GM12874 (cell line): Measurements from ENCODE around the gene TMEM258.
A peak's percentile ranks its signal among the peaks of the same experiment; 100 is the strongest.

Experiments
- CTCF ChIP-seq: IDR thresholded peaks from 2 replicates; pipeline ENCODE4 v1.5.1; 2011; ENCODE audit warnings: low read depth, mild to moderate bottlenecking, control low read depth, low read length, moderate library complexity; ENCODE audit not compliant: insufficient read depth

The TMEM258 gene

DNA sequence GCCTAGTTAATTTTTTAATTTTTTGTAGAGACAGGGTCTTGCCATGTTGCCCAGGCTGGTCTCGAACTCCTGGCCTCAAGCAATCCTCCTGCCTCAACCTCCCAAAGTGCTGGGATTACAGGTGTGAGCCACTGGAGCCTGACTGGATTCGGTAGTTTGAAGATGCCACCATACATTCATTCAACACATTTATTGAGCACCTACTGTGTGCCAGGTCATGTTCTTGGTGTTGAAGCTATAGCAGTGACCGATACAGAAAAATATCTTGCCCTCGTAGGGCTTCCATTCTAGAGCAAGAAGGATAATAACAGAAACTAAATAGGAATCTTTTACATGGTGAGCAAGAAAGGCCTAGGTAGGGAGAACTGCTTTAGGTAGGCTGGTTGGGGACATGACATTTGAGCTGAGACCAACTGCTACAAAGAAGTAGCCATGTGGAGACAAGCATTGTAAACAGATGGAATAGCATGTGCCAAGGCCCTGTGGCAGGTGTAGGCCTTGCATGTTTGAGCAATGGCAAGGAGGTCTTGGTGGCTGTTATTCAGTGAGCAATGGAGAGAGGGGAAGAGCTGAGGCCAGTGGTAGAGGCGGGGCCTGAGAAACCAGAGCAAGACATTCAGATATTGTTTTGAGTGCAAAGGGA lies 41.6 kb downstream of the TMEM258 start:
- no peak for TF ChIP-seq CTCF

DNA sequence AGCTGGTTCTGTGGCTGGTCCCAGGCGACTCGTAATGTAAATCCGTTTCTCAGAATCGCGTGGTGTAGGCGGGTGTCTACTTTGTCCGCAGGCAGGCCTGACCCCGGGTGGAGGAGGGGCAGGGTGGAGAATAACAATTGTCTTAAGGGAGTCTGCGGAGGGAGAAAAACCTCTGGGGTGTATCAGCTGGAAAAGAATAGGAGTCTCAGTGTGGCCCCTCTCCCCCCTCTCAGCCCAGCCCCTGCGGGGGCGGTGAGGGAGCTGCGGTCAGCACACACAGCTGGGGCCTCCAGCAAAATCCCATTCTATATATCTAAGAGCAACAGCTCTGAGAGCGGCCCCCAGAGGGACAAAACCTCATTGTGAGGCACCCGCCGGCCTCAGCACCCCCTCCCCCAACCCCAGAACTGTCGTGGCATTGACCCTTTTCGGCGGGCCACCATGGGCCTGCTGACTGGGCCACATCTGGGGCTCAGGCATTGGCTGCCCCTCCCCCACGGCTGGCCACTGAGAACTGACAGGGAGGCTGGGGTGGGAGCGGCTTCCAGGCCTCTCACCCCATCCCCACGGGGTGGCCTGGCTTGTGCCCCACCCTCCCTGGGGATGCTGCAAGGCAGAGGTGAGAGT lies 42.7 kb downstream of the TMEM258 start:
- no peak for TF ChIP-seq CTCF

DNA sequence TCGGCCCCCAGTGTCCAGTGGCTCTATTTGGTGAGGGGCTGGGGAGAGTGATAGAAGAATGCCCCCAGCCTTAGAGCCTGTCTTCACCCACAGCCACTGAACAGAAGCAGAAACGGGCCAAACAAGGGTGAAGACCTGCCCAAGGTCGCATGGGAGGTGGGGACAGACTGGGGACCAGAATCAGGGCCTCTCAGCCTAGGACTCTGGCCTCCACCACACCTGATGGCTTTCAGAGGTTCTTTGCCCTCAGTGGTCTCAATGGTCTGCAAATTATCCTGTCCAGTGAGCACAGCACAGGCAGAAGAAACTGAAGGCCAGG lies 44.5 kb downstream of the TMEM258 start:
- no peak for TF ChIP-seq CTCF

- peak; percentile 99 for TF ChIP-seq CTCF
Observed at GRCh38 chr11:61747192-61747966, 45.0 kb downstream of the TMEM258 start.

- no peak for TF ChIP-seq CTCF
Observed at GRCh38 chr11:61746442-61747191, 45.8 kb downstream of the TMEM258 start.

DNA sequence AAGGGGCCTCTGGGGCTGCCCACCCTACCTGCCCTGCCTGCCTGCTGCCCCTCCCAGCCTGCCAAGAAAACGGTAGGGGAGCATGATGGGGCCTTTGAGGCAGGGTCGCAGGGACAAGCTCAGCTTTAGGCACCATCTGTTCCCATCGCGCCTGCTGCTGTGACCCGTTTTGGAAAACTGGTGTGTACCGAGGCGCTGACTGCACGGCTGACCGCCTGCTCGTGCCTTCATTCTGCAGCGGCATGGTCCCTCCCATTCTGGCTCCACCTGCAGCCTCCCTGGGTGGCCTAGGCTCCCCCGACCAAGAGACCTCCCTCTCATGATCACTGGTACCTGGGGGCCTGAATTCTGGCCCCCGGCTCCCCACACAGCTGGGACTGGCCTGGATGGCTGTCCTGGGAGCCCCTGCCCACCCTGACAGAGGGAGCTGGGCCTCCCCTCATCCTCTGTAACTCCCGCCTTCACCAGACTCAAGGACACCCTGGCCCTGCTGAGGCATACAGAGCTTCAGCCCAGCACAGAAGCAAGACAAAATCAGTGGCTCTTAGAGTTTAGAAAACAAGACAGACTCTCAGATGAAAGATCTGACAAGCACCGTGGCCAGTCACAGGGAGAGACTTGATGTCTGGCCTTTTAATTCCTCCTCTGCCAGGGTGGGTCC lies 46.5 kb downstream of the TMEM258 start:
- no peak for TF ChIP-seq CTCF
